Epidermal melanocyte (primary cell): Measurements from ENCODE around the gene SCN4A.

ENCODE experiments used
- DNase-seq: peaks from one replicate; pipeline ENCODE4 v3.0.0; 2011; ENCODE audit warnings: low spot score; ENCODE audit not compliant: insufficient read length

SCN4A gene

GRCh38 chr17:63956296-63956920, 16.3 kb downstream of the SCN4A start:
- DNase-seq: no peak

GRCh38 chr17:63955791-63956190, 16.9 kb downstream of the SCN4A start:
- no peak for DNase-seq

- DNase-seq: no peak
Measured at GRCh38 chr17:63955232-63955631, 17.5 kb downstream of the SCN4A start.

- no peak for DNase-seq
Measured at GRCh38 chr17:63954402-63955063, 18.2 kb downstream of the SCN4A start.

GRCh38 chr17:63950940-63951907, 21.5 kb downstream of the SCN4A start:
- no peak for DNase-seq

GRCh38 chr17:63949576-63950250, 23.0 kb downstream of the SCN4A start:
- DNase-seq: no peak

- DNase-seq: no peak
Measured at GRCh38 chr17:63948521-63948920, 24.2 kb downstream of the SCN4A start.

- DNase-seq: no peak
Measured at GRCh38 chr17:63947711-63948330, 24.9 kb downstream of the SCN4A start.

- DNase-seq: peak; percentile 58
Measured at GRCh38 chr17:63946440-63947363, 26.0 kb downstream of the SCN4A start.

GRCh38 chr17:63945784-63946439, 26.8 kb downstream of the SCN4A start:
- no peak for DNase-seq

- no peak for DNase-seq
Measured at GRCh38 chr17:63944736-63945499, 27.8 kb downstream of the SCN4A start.

- DNase-seq: no peak
Measured at GRCh38 chr17:63943745-63944144, 29.0 kb downstream of the SCN4A start.

GRCh38 chr17:63942309-63942985, 30.3 kb downstream of the SCN4A start:
- DNase-seq: no peak

- no peak for DNase-seq
Measured at GRCh38 chr17:63941751-63942150, 31.0 kb downstream of the SCN4A start.

- DNase-seq: no peak
Measured at GRCh38 chr17:63941162-63941561, 31.6 kb downstream of the SCN4A start.

- DNase-seq: no peak
Measured at GRCh38 chr17:63940584-63940983, 32.1 kb downstream of the SCN4A start.

GRCh38 chr17:63939884-63940283, 32.8 kb downstream of the SCN4A start:
- no peak for DNase-seq

GRCh38 chr17:63939401-63939800, 33.3 kb downstream of the SCN4A start:
- no peak for DNase-seq
